GM23248 (cell line): ENCODE measurements around the gene VEGFC. TPM values are rescaled to one million over a fixed set of nuclear protein-coding genes. Genes with fewer than 3 reads are reported as not detected.

Experiments
- DNase-seq: peaks from one replicate; pipeline ENCODE4 v3.0.0-alpha.2; 2015
- H2AFZ ChIP-seq: fragments of 200-600 bp; sonication (generic); 2 replicates; pipeline ENCODE4 v1.6.1; 2016; ENCODE audit warnings: antibody characterized with exemption
- H3F3A ChIP-seq: fragments of 200-600 bp; sonication (generic); 2 replicates; pipeline ENCODE4 v1.6.1; 2016; ENCODE audit warnings: mild to moderate bottlenecking, antibody characterized with exemption, mixed run types; ENCODE audit not compliant: insufficient read depth
- H3K27ac ChIP-seq: fragments of 200-600 bp; sonication (generic); 2 replicates; pipeline ENCODE4 v1.5.1; 2016; ENCODE audit warnings: mild to moderate bottlenecking
- H3K27me3 ChIP-seq: fragments of 200-600 bp; sonication (generic); replicated peaks from 2 replicates; pipeline ENCODE4 v1.6.1; 2016; ENCODE audit warnings: mild to moderate bottlenecking; ENCODE audit not compliant: insufficient read depth
- H3K36me3 ChIP-seq: fragments of 200-600 bp; sonication (generic); 2 replicates; pipeline ENCODE4 v1.6.1; 2016; ENCODE audit warnings: low read depth, mild to moderate bottlenecking
- H3K4me1 ChIP-seq: fragments of 200-600 bp; sonication (generic); 2 replicates; pipeline ENCODE4 v1.6.1; 2016; ENCODE audit warnings: mild to moderate bottlenecking; ENCODE audit not compliant: insufficient read depth
- H3K4me2 ChIP-seq: fragments of 200-600 bp; sonication (generic); one replicate; pipeline ENCODE4 v1.6.1; 2016; ENCODE audit warnings: mild to moderate bottlenecking; ENCODE audit not compliant: unreplicated experiment
- H3K4me3 ChIP-seq: fragments of 200-600 bp; sonication (generic); 2 replicates; pipeline ENCODE4 v1.5.1; 2016; ENCODE audit warnings: mild to moderate bottlenecking
- H3K79me2 ChIP-seq: fragments of 200-600 bp; sonication (generic); 2 replicates; pipeline ENCODE4 v1.6.1; 2016; ENCODE audit warnings: mild to moderate bottlenecking; ENCODE audit not compliant: insufficient read depth
- H3K9ac ChIP-seq: fragments of 200-600 bp; sonication (generic); 2 replicates; pipeline ENCODE4 v1.6.1; 2016; ENCODE audit warnings: mild to moderate bottlenecking
- H3K9me2 ChIP-seq: fragments of 200-600 bp; sonication (generic); 2 replicates; pipeline ENCODE4 v1.6.1; 2016; ENCODE audit warnings: mixed run types, mild to moderate bottlenecking, moderate library complexity; ENCODE audit not compliant: insufficient read depth
- H3K9me3 ChIP-seq: fragments of 200-600 bp; sonication (generic); one replicate; pipeline ENCODE4 v1.6.1; 2017; ENCODE audit warnings: low read depth
- H4K20me1 ChIP-seq: fragments of 200-600 bp; sonication (generic); 2 replicates; pipeline ENCODE4 v1.6.0; 2016; ENCODE audit not compliant: insufficient read depth
- EZH2 ChIP-seq: fragments of 200-600 bp; sonication (generic); IDR thresholded peaks from 2 replicates; pipeline ENCODE4 v1.6.1; 2018; ENCODE audit warnings: antibody characterized with exemption, mild to moderate bottlenecking; ENCODE audit not compliant: insufficient read depth, poor library complexity, severe bottlenecking
- EZH2phosphoT487 ChIP-seq: fragments of 200-600 bp; sonication (generic); IDR thresholded peaks from 2 replicates; pipeline ENCODE4 v1.6.1; 2018; ENCODE audit warnings: antibody characterized with exemption, moderate library complexity, mild to moderate bottlenecking, low read depth; ENCODE audit not compliant: insufficient read depth
- WGBS, 2 experiments: methylation state at CpG; one replicate each; pipeline ENCODE4 v1.1.6; 2015 to 2017; ENCODE audit warnings: low lambda C conversion rate in 2 of 2, low coverage in 1 of 2; ENCODE audit errors: missing lambda C conversion rate in 2 of 2; 5-methylcytosine and 5-hydroxymethylcytosine counted together
- in situ Hi-C: fragments of 300-500 bp; cut with MboI; formaldehyde crosslinking; loops from 2 replicates; pipeline ENCODE4 v1.15.0; 2020
- polyA plus RNA-seq: library from polyadenylated mRNA; unstranded; fragments of >200 nt; fragmentation: Nextera tagmentation; extraction: Ambion mirVana; gene quantifications from 2 replicates; pipeline ENCODE4 v1.2.1, GENCODE V29; 2016
- total RNA-seq: library from RNA; depleted of rRNA; stranded (reverse); fragments of >200 nt; shearing (Covaris generic); gene quantifications from 2 replicates; pipeline ENCODE4 v1.2.3, GENCODE V29; 2014

The VEGFC gene
- total and polyA plus RNA-seq, 2 experiments from 2014 or later, result 21.7 to 56.3 TPM

DNA sequence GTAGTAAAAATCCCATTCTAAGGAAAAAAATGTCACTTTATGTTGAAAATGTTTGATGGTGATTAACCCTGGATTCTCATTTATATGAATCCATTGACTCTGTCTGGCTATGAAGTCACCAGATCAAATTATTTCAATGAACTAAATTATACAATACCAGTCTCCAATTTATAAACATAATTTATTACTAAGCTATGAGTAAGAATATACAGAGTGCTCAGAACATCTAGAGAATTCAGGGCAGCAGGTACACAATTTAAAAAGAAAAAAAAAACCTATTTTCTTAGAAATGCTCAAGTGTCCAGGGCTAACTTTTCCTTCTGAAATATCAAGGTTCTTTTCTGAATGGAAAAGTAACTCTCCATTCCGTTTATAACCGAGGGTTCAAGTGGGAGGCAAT lies 48.6 kb downstream of the VEGFC start:
- no peak for DNase-seq
- Histone ChIP-seq H3K4me3 (no peak overlapping the region), H3K4me2 (no peak overlapping the region), H3K4me1 (peaks cover 51% of the 10 kb centered on the region), H3K9me2 (no peaks in the 10 kb centered on the region), H3F3A (peaks cover 63% of the 10 kb centered on the region), H3K79me2 (peaks cover 98% of the 10 kb centered on the region), H4K20me1 (peaks cover 23% of the 10 kb centered on the region), H3K9ac (no peak overlapping the region), H3K36me3 (peaks cover 6% of the 10 kb centered on the region; the same call in 1 of the 2 replicates), H3K27ac (peak overlapping the region; percentile 2; the same call in 1 of the 2 replicates), H3K27me3 (no peaks in the 10 kb centered on the region), H3K9me3 (no peaks in the 10 kb centered on the region), H2AFZ (no peak overlapping the region)
- TF ChIP-seq EZH2phosphoT487 (no peak), EZH2 (no peak)
- 78 to 83% methylated on average over 2 of the region's 2 CpGs for WGBS, 2 experiments
- in situ Hi-C loops, result no loop called here

DNA sequence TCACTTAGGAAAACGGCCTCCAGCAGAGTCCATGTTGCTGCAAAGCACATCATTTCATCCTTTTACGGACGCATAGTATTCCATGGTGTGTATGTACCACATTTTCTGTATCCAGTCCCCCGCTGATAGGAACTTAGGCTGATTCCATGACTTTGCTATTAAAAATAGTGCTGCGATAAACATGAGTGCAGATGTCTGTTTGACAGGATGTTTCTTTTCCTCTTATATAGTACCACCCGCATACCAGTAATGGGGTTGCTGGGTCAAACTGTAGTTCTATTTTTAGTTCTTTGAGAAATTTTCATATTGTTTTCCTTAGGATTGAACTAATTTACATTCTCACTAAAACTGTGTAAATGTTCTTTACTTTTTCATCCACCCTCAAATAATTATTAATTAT lies 50.5 kb downstream of the VEGFC start:
- Histone ChIP-seq H3K79me2 (peaks cover 98% of the 10 kb centered on the region), H3K4me3 (no peak overlapping the region), H3K9me2 (no peaks in the 10 kb centered on the region; the same call in 1 of the 2 replicates), H3K4me1 (peaks cover 39% of the 10 kb centered on the region), H3K9ac (no peak overlapping the region), H3K36me3 (peaks cover 6% of the 10 kb centered on the region; the same call in 1 of the 2 replicates), H3K27me3 (no peaks in the 10 kb centered on the region), H3F3A (peaks cover 54% of the 10 kb centered on the region), H4K20me1 (peaks cover 23% of the 10 kb centered on the region), H3K4me2 (no peak overlapping the region), H2AFZ (no peak overlapping the region), H3K9me3 (no peaks in the 10 kb centered on the region), H3K27ac (no peak overlapping the region)
- TF ChIP-seq EZH2, result no peak
- no peak for TF ChIP-seq EZH2phosphoT487
- in situ Hi-C loops, result no loop called here
- DNase-seq, result no peak
- 95 to 98% methylated on average over 6 of the region's 6 CpGs for WGBS, 2 experiments

GRCh38 chr4:176741253-176741652 lies 51.5 kb downstream of the VEGFC start:
- in situ Hi-C loops, result no loop called here
- no peak overlapping the region for H3K4me2 ChIP-seq
- H2AFZ ChIP-seq, result no peak overlapping the region
- 71 to 80% methylated on average over 4 of the region's 4 CpGs for WGBS, 2 experiments
- no peak for DNase-seq
- peaks cover 37% of the 10 kb centered on the region for H3K4me1 ChIP-seq
- peaks cover 98% of the 10 kb centered on the region for H3K79me2 ChIP-seq
- H3F3A ChIP-seq, result peaks cover 49% of the 10 kb centered on the region
- no peaks in the 10 kb centered on the region for H3K27me3 ChIP-seq
- H3K36me3 ChIP-seq, result peaks cover 2% of the 10 kb centered on the region; the same call in 1 of the 2 replicates
- H3K9me3 ChIP-seq, result no peaks in the 10 kb centered on the region
- TF ChIP-seq EZH2 (no peak), EZH2phosphoT487 (no peak)
- H3K27ac ChIP-seq, result no peak overlapping the region
- no peaks in the 10 kb centered on the region; the same call in 1 of the 2 replicates for H3K9me2 ChIP-seq
- H4K20me1 ChIP-seq, result peaks cover 20% of the 10 kb centered on the region
- no peak overlapping the region for H3K4me3 ChIP-seq
- no peak overlapping the region for H3K9ac ChIP-seq

DNA sequence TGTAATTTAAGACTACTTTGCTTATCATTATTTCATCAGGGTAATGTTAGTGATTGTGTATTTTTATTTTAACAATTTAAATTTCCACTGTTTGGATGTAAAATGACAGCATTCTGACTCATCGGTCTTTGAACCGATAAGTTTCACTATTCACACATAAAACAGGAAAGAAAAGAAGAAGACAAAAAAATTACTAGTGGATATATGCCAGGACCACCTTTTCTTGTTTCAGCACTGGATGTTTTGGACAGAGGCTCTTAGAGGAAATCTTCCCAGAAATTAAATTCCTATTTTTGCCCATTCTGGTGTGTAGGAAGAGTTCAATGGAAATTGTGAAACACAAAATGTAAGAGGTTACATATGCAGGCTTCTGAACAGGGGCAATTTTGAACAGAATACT lies 57.4 kb downstream of the VEGFC start:
- in situ Hi-C loops, result no loop called here
- peak; percentile 68 for DNase-seq
- H4K20me1 ChIP-seq, result peaks cover 20% of the 10 kb centered on the region
- H3K79me2 ChIP-seq, result peaks cover 98% of the 10 kb centered on the region
- no peaks in the 10 kb centered on the region for H3K9me3 ChIP-seq
- H3K9ac ChIP-seq, result no peak overlapping the region
- 0 out of 2 replicates have a peak overlapping the region, but pooled peaks have one; percentile 8 for H3K27ac ChIP-seq
- no peak overlapping the region for H3K4me2 ChIP-seq
- no peak overlapping the region for H2AFZ ChIP-seq
- H3K27me3 ChIP-seq, result no peaks in the 10 kb centered on the region
- no peak for TF ChIP-seq EZH2phosphoT487
- no peak for TF ChIP-seq EZH2
- 14 to 22% methylated on average over 2 of the region's 2 CpGs for WGBS, 2 experiments
- no peak overlapping the region for H3K4me3 ChIP-seq
- H3F3A ChIP-seq, result peaks cover 30% of the 10 kb centered on the region
- no peaks in the 10 kb centered on the region for H3K36me3 ChIP-seq
- peaks cover 57% of the 10 kb centered on the region for H3K4me1 ChIP-seq
- no peaks in the 10 kb centered on the region; the same call in 1 of the 2 replicates for H3K9me2 ChIP-seq
